Measurements from ENCODE around the gene GGT1. TPM values are rescaled to one million over a fixed set of nuclear protein-coding genes. Genes with fewer than 3 reads are reported as not detected.

The GGT1 gene
- polyA plus RNA-seq, 1 donor (not counting 4 experiments of a cell fraction or from before 2014, with no cell fraction given), result 5.8 TPM

GRCh38 chr22:24593836-24594568 lies 9.0 kb upstream of the GGT1 start:
- dilution Hi-C loops (cut with MboI; ENCODE audit: extremely low pct_ligation_motif_present, low sequenced_read_pairs), result no loop called here
- no peak for DNase-seq (ENCODE audit: low read depth, low spot score)
- Histone ChIP-seq H3K9me1 (ENCODE audit: control insufficient read depth, extremely low read depth, insufficient read depth, low read length) (no peaks in the 10 kb centered on the region), H3K4me2 (ENCODE audit: control insufficient read depth, extremely low read depth, insufficient read depth, low read depth, low read length) (no peak overlapping the region), H3K27ac (ENCODE audit: control insufficient read depth, insufficient read depth, low read length) (no peak overlapping the region), H3K79me2 (ENCODE audit: control insufficient read depth, insufficient read depth, low read length) (no peaks in the 10 kb centered on the region), H3K27me3 (ENCODE audit: control insufficient read depth, extremely low read depth, insufficient read depth, low read length) (no peaks in the 10 kb centered on the region), H4K20me1 (ENCODE audit: control insufficient read depth, extremely low read depth, insufficient read depth, low read length) (no peaks in the 10 kb centered on the region), H3K9me3 (ENCODE audit: control insufficient read depth, low read depth, low read length) (no peaks in the 10 kb centered on the region), H2AFZ (ENCODE audit: control insufficient read depth, low read length) (no peak overlapping the region), H3K9ac (ENCODE audit: control insufficient read depth, extremely low read depth, insufficient read depth, low read length) (no peak overlapping the region), H3K36me3 (ENCODE audit: control insufficient read depth in 2 of 2, extremely low read depth in 1 of 2, insufficient read depth in 2 of 2, low read length in 2 of 2) (peaks cover 0 to 1% of the 10 kb centered on the region in 2 experiments), H3K4me3 (ENCODE audit: control insufficient read depth in 2 of 3, extremely low read depth in 1 of 3, insufficient read depth in 2 of 3, low read depth in 1 of 3, low read length in 3 of 3) (no peak overlapping the region), H3K4me1 (ENCODE audit: control insufficient read depth, extremely low read depth, insufficient read depth, low read length) (peaks cover 10% of the 10 kb centered on the region)
- TF ChIP-seq EZH2 (IDR thresholded peaks at IDR 0.05; ENCODE audit: low read length), result no peak
- no peak for FAIRE-seq

- Histone ChIP-seq H3K27me3 (ENCODE audit: control insufficient read depth, extremely low read depth, insufficient read depth, low read length) (no peaks in the 10 kb centered on the region), H3K9me1 (ENCODE audit: control insufficient read depth, extremely low read depth, insufficient read depth, low read length) (no peaks in the 10 kb centered on the region), H3K4me1 (ENCODE audit: control insufficient read depth, extremely low read depth, insufficient read depth, low read length) (peaks cover 17% of the 10 kb centered on the region), H3K36me3 (ENCODE audit: control insufficient read depth in 2 of 2, extremely low read depth in 1 of 2, insufficient read depth in 2 of 2, low read length in 2 of 2) (no peaks in the 10 kb centered on the region), H3K4me2 (ENCODE audit: control insufficient read depth, extremely low read depth, insufficient read depth, low read depth, low read length) (no peak overlapping the region), H4K20me1 (ENCODE audit: control insufficient read depth, extremely low read depth, insufficient read depth, low read length) (no peaks in the 10 kb centered on the region), H3K27ac (ENCODE audit: control insufficient read depth, insufficient read depth, low read length) (no peak overlapping the region), H2AFZ (ENCODE audit: control insufficient read depth, low read length) (no peak overlapping the region), H3K4me3 (ENCODE audit: control insufficient read depth in 2 of 3, extremely low read depth in 1 of 3, insufficient read depth in 2 of 3, low read depth in 1 of 3, low read length in 3 of 3) (no peak overlapping the region), H3K79me2 (ENCODE audit: control insufficient read depth, insufficient read depth, low read length) (no peaks in the 10 kb centered on the region), H3K9ac (ENCODE audit: control insufficient read depth, extremely low read depth, insufficient read depth, low read length) (no peak overlapping the region), H3K9me3 (ENCODE audit: control insufficient read depth, low read depth, low read length) (no peaks in the 10 kb centered on the region)
- dilution Hi-C loops (cut with MboI; ENCODE audit: extremely low pct_ligation_motif_present, low sequenced_read_pairs), result no loop called here
- FAIRE-seq, result no peak
- DNase-seq (ENCODE audit: low read depth, low spot score), result no peak
- TF ChIP-seq EZH2 (IDR thresholded peaks at IDR 0.05; ENCODE audit: low read length) (no peak), CTCF (optimal IDR thresholded peaks at IDR 0.05 in 1 of 3, IDR thresholded peaks at IDR 0.05 in 1 of 3, conservative IDR thresholded peaks at IDR 0.05 in 1 of 3; ENCODE audit: extremely low read depth in 1 of 3, insufficient read depth in 2 of 3, low read length in 3 of 3) (no peak)
Measured at GRCh38 chr22:24594569-24595120, 8.3 kb upstream of the GGT1 start.

All from keratinocyte (primary cell).